Memory B cell (primary cell): ENCODE measurements around the gene AJM1.

Source experiments
- ATAC-seq: fragments of 150-1000 bp; cut with Tn5 transposase; 2 replicates; pipeline ENCODE4 v1.10.0; 2021; ENCODE audit warnings: low read depth, mild to moderate bottlenecking, moderate library complexity
- DNase-seq, 2 donors: peaks; one replicate each; pipeline ENCODE4 v3.0.0; 2022; ENCODE audit warnings: low spot score in 2 of 2
- H3K27ac Mint-ChIP-seq: one replicate; pipeline ENCODE4 v1.8.0; 2022; ENCODE audit warnings: mild to moderate bottlenecking, moderate library complexity, mixed read lengths
- H3K27me3 Mint-ChIP-seq: one replicate; pipeline ENCODE4 v1.8.0; 2022; ENCODE audit warnings: mixed read lengths
- H3K36me3 Mint-ChIP-seq: one replicate; pipeline ENCODE4 v1.8.0; 2022; ENCODE audit warnings: mild to moderate bottlenecking, mixed read lengths
- H3K4me1 Mint-ChIP-seq: one replicate; pipeline ENCODE4 v1.8.0; 2022; ENCODE audit warnings: mixed read lengths
- H3K4me3 Mint-ChIP-seq: one replicate; pipeline ENCODE4 v1.8.0; 2022; ENCODE audit warnings: mild to moderate bottlenecking, moderate library complexity, mixed read lengths
- H3K9me3 Mint-ChIP-seq: one replicate; pipeline ENCODE4 v1.8.0; 2022; ENCODE audit warnings: mixed read lengths

The AJM1 gene

GRCh38 chr9:136823136-136824046 is 18.9 kb upstream of the AJM1 start:
- Mint-ChIP-seq H3K36me3 (peaks cover 4% of the 10 kb centered on the region), H3K4me1 (peaks cover 7% of the 10 kb centered on the region), H3K9me3 (no peaks in the 10 kb centered on the region), H3K4me3 (no peak overlapping the region), H3K27me3 (no peaks in the 10 kb centered on the region), H3K27ac (no peak overlapping the region)
- ATAC-seq, result no peak
- DNase-seq, result no peak

GRCh38 chr9:136824496-136825225 is 17.6 kb upstream of the AJM1 start:
- Mint-ChIP-seq H3K9me3 (no peaks in the 10 kb centered on the region), H3K27me3 (no peaks in the 10 kb centered on the region), H3K4me3 (no peak overlapping the region), H3K27ac (no peak overlapping the region), H3K36me3 (peaks cover 2% of the 10 kb centered on the region), H3K4me1 (peaks cover 5% of the 10 kb centered on the region)
- ATAC-seq (no peak), DNase-seq (no peak)

- H3K27me3 Mint-ChIP-seq, result no peaks in the 10 kb centered on the region
- H3K4me1 Mint-ChIP-seq, result peaks cover 5% of the 10 kb centered on the region
- H3K9me3 Mint-ChIP-seq, result no peaks in the 10 kb centered on the region
- H3K36me3 Mint-ChIP-seq, result peaks cover 2% of the 10 kb centered on the region
- no peak for DNase-seq
- no peak overlapping the region for H3K27ac Mint-ChIP-seq
- ATAC-seq, result no peak
- H3K4me3 Mint-ChIP-seq, result no peak overlapping the region
These were observed 16.7 kb upstream of the AJM1 start for GRCh38 chr9:136825295-136826187.

- DNase-seq (no peak), ATAC-seq (no peak)
- Mint-ChIP-seq H3K36me3 (peaks cover 4% of the 10 kb centered on the region), H3K27me3 (no peaks in the 10 kb centered on the region), H3K27ac (no peak overlapping the region), H3K9me3 (no peaks in the 10 kb centered on the region), H3K4me3 (no peak overlapping the region), H3K4me1 (peaks cover 2% of the 10 kb centered on the region)
These were observed 16.1 kb upstream of the AJM1 start for GRCh38 chr9:136826188-136826541.

- Mint-ChIP-seq H3K27ac (no peak overlapping the region), H3K4me1 (no peaks in the 10 kb centered on the region), H3K4me3 (no peak overlapping the region), H3K27me3 (no peaks in the 10 kb centered on the region), H3K9me3 (no peaks in the 10 kb centered on the region), H3K36me3 (peaks cover 4% of the 10 kb centered on the region)
- DNase-seq, result no peak
- ATAC-seq, result no peak
These were observed 15.3 kb upstream of the AJM1 start for GRCh38 chr9:136826703-136827582.

- DNase-seq (no peak), ATAC-seq (no peak)
- no peaks in the 10 kb centered on the region for H3K4me1 Mint-ChIP-seq
- H3K4me3 Mint-ChIP-seq, result no peak overlapping the region
- no peaks in the 10 kb centered on the region for H3K27me3 Mint-ChIP-seq
- H3K36me3 Mint-ChIP-seq, result peaks cover 5% of the 10 kb centered on the region
- no peak overlapping the region for H3K27ac Mint-ChIP-seq
- H3K9me3 Mint-ChIP-seq, result no peaks in the 10 kb centered on the region
These were observed 14.3 kb upstream of the AJM1 start for GRCh38 chr9:136827794-136828473.

- ATAC-seq (no peak), DNase-seq (no peak)
- H3K9me3 Mint-ChIP-seq, result no peaks in the 10 kb centered on the region
- no peak overlapping the region for H3K27ac Mint-ChIP-seq
- H3K4me1 Mint-ChIP-seq, result no peaks in the 10 kb centered on the region
- peaks cover 3% of the 10 kb centered on the region for H3K36me3 Mint-ChIP-seq
- no peaks in the 10 kb centered on the region for H3K27me3 Mint-ChIP-seq
- no peak overlapping the region for H3K4me3 Mint-ChIP-seq
These were observed 13.7 kb upstream of the AJM1 start for GRCh38 chr9:136828474-136829140.

- DNase-seq (no peak), ATAC-seq (no peak)
- Mint-ChIP-seq H3K4me1 (no peaks in the 10 kb centered on the region), H3K27me3 (no peaks in the 10 kb centered on the region), H3K27ac (no peak overlapping the region), H3K9me3 (no peaks in the 10 kb centered on the region), H3K4me3 (no peak overlapping the region), H3K36me3 (peaks cover 3% of the 10 kb centered on the region)
These were observed 12.9 kb upstream of the AJM1 start for GRCh38 chr9:136829412-136829811.

GRCh38 chr9:136829981-136830885 is 12.0 kb upstream of the AJM1 start:
- Mint-ChIP-seq H3K9me3 (no peaks in the 10 kb centered on the region), H3K27me3 (no peaks in the 10 kb centered on the region), H3K4me1 (no peaks in the 10 kb centered on the region), H3K27ac (no peak overlapping the region), H3K36me3 (peaks cover 3% of the 10 kb centered on the region), H3K4me3 (no peak overlapping the region)
- DNase-seq (no peak), ATAC-seq (no peak)

- Mint-ChIP-seq H3K9me3 (no peaks in the 10 kb centered on the region), H3K27me3 (no peaks in the 10 kb centered on the region), H3K36me3 (peaks cover 3% of the 10 kb centered on the region), H3K4me1 (no peaks in the 10 kb centered on the region), H3K27ac (no peak overlapping the region), H3K4me3 (no peak overlapping the region)
- ATAC-seq (no peak), DNase-seq (no peak)
These were observed 11.1 kb upstream of the AJM1 start for GRCh38 chr9:136831002-136831719.

- Mint-ChIP-seq H3K27me3 (no peaks in the 10 kb centered on the region), H3K27ac (no peak overlapping the region), H3K9me3 (no peaks in the 10 kb centered on the region), H3K36me3 (peaks cover 3% of the 10 kb centered on the region), H3K4me3 (no peak overlapping the region), H3K4me1 (no peaks in the 10 kb centered on the region)
- DNase-seq (no peak), ATAC-seq (no peak)
These were observed 10.6 kb upstream of the AJM1 start for GRCh38 chr9:136831720-136832104.
